SU-DHL-6 (cell line): Measurements from ENCODE around the gene TAF15.

ENCODE experiments used
- EZH2phosphoT487 ChIP-seq: fragments of 200-600 bp; sonication (generic), shearing (Covaris generic); conservative IDR thresholded peaks from 2 replicates; pipeline ENCODE4 v1.6.1; 2018; ENCODE audit warnings: mild to moderate bottlenecking, antibody characterized with exemption, low read length, moderate library complexity, mixed read lengths
- TF ChIP-seq, protein P1 (sequence below): fragments of 200-600 bp; sonication (generic); IDR thresholded peaks from one replicate; pipeline ENCODE4 v1.5.1; 2017; ENCODE audit warnings: antibody characterized with exemption, mild to moderate bottlenecking, low read length, moderate library complexity; ENCODE audit not compliant: insufficient read depth, poor library complexity, severe bottlenecking

DNA sequence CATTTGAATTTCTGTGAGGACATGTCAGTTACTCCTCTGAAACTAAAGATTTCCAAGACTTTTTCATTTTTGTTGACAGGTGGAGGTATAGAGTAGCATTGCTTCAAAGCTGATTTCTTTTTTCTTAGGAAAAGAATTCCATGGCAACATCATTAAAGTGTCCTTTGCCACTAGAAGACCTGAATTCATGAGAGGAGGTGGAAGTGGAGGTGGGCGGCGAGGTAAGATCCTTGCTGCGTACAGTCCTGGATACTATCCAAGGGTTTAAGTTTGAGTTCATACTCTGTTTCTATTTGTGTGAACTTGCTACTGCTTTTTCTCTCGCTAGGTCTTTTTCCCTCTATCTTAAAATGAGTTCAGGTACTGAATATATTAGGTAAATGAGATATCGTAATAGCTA is 33.0 kb downstream of the TAF15 start:
- TF ChIP-seq, protein P1, sequence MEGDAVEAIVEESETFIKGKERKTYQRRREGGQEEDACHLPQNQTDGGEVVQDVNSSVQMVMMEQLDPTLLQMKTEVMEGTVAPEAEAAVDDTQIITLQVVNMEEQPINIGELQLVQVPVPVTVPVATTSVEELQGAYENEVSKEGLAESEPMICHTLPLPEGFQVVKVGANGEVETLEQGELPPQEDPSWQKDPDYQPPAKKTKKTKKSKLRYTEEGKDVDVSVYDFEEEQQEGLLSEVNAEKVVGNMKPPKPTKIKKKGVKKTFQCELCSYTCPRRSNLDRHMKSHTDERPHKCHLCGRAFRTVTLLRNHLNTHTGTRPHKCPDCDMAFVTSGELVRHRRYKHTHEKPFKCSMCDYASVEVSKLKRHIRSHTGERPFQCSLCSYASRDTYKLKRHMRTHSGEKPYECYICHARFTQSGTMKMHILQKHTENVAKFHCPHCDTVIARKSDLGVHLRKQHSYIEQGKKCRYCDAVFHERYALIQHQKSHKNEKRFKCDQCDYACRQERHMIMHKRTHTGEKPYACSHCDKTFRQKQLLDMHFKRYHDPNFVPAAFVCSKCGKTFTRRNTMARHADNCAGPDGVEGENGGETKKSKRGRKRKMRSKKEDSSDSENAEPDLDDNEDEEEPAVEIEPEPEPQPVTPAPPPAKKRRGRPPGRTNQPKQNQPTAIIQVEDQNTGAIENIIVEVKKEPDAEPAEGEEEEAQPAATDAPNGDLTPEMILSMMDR, result no peak
- no peak for TF ChIP-seq EZH2phosphoT487
